ENCODE results near the gene GNLY. TPM values are rescaled to one million over a fixed set of nuclear protein-coding genes. Genes with fewer than 3 reads are reported as not detected.
"Not testable (repeated sequence)": the region's sequence is repeated elsewhere in the genome, so short reads cannot be mapped to it uniquely, and the experiment has no call there.

Gene GNLY
- total RNA-seq, 1 donor from 2014 or later = not detected

DNA sequence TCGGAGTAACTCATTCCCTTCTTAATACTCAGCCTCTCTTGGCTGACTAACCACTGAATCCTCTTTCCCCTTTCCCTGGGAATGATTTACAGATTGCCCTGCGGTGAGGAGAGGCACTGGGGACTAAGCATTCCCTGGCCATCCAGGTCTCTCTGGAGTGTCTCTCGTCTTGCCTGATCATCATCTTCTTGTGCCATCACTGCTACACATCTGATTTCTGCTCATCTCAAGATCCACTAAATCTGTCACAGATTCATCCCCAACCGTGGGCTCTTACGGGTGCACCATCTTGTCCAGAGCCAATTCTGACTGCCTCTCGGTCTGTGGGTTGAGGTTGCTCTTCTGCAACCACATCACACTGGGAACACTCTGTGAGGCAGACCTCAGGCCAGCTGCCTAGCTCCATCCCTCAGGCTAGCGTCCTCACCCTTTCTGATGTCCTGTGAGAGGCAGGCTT lies 38.2 kb upstream of the GNLY start:
- no peaks in the 10 kb centered on the region for H3K4me1 Mint-ChIP-seq (ENCODE audit: low read depth)
- H3K4me3 Mint-ChIP-seq (ENCODE audit: unreplicated experiment) = no peak overlapping the region
- H3K27me3 Mint-ChIP-seq (ENCODE audit: low read depth) = no peaks in the 10 kb centered on the region
- no peak overlapping the region for H3K27ac Mint-ChIP-seq (ENCODE audit: unreplicated experiment)
- DNase-seq (ENCODE audit: low spot score) = no peak
- peaks cover 16% of the 10 kb centered on the region for H3K36me3 Mint-ChIP-seq (ENCODE audit: low read depth)
- TF ChIP-seq, protein P1, sequence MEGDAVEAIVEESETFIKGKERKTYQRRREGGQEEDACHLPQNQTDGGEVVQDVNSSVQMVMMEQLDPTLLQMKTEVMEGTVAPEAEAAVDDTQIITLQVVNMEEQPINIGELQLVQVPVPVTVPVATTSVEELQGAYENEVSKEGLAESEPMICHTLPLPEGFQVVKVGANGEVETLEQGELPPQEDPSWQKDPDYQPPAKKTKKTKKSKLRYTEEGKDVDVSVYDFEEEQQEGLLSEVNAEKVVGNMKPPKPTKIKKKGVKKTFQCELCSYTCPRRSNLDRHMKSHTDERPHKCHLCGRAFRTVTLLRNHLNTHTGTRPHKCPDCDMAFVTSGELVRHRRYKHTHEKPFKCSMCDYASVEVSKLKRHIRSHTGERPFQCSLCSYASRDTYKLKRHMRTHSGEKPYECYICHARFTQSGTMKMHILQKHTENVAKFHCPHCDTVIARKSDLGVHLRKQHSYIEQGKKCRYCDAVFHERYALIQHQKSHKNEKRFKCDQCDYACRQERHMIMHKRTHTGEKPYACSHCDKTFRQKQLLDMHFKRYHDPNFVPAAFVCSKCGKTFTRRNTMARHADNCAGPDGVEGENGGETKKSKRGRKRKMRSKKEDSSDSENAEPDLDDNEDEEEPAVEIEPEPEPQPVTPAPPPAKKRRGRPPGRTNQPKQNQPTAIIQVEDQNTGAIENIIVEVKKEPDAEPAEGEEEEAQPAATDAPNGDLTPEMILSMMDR (IDR thresholded peaks at IDR 0.05) = no peak
- H3K9me3 Mint-ChIP-seq (ENCODE audit: low read depth) = no peaks in the 10 kb centered on the region

DNA sequence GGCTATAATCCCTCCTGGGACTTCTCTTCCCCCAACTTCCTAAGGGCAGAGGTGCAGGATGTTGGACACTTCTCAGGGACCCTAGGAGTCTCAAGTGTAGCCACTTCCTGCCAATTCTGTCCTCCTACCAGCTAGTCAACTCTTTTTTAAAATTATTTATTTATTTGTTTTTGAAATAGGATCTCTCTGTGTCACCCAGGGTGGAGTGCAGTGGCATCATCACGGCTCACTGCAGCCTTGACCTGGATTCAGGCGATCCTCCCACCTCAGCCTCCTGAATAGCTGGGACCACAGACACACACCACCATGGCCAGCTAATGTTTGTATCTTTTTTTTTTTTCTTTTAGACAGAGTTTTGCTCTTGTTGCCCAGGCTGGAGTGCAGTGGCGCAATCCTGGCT lies 37.7 kb upstream of the GNLY start:
- Mint-ChIP-seq H3K27ac (ENCODE audit: unreplicated experiment) (no peak overlapping the region), H3K27me3 (ENCODE audit: low read depth) (no peaks in the 10 kb centered on the region), H3K9me3 (ENCODE audit: low read depth) (no peaks in the 10 kb centered on the region), H3K4me3 (ENCODE audit: unreplicated experiment) (no peak overlapping the region), H3K36me3 (ENCODE audit: low read depth) (peaks cover 16% of the 10 kb centered on the region), H3K4me1 (ENCODE audit: low read depth) (no peaks in the 10 kb centered on the region)
- TF ChIP-seq, protein P1 (IDR thresholded peaks at IDR 0.05) = no peak
- no peak for DNase-seq (ENCODE audit: low spot score)

DNA sequence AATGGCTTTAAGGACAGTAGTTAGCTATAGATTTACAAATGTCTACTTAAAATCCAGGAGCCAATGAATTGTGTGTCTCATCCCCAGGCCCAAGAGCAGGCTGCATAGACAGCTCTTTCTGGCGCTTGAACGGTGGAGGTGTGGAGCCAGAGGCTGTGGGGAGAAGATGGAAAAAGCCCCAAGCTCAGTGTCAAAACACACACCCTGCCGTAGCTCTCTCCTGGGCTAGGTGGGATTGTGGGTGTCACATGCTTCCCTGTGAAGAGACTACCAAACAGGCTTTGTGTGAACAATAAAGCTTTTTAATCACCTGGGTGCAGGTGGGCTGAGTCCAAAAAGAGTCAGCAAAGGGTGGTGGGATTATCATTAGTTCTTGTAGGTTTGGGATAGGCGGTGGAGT lies 36.8 kb upstream of the GNLY start:
- H3K9me3 Mint-ChIP-seq (ENCODE audit: low read depth); H3K4me1 Mint-ChIP-seq (ENCODE audit: low read depth); DNase-seq (ENCODE audit: low spot score); H3K27me3 Mint-ChIP-seq (ENCODE audit: low read depth); H3K4me3 Mint-ChIP-seq (ENCODE audit: unreplicated experiment); H3K27ac Mint-ChIP-seq (ENCODE audit: unreplicated experiment): not testable (repeated sequence)
- H3K36me3 Mint-ChIP-seq (ENCODE audit: low read depth) = peaks cover 13% of the 10 kb centered on the region

DNA sequence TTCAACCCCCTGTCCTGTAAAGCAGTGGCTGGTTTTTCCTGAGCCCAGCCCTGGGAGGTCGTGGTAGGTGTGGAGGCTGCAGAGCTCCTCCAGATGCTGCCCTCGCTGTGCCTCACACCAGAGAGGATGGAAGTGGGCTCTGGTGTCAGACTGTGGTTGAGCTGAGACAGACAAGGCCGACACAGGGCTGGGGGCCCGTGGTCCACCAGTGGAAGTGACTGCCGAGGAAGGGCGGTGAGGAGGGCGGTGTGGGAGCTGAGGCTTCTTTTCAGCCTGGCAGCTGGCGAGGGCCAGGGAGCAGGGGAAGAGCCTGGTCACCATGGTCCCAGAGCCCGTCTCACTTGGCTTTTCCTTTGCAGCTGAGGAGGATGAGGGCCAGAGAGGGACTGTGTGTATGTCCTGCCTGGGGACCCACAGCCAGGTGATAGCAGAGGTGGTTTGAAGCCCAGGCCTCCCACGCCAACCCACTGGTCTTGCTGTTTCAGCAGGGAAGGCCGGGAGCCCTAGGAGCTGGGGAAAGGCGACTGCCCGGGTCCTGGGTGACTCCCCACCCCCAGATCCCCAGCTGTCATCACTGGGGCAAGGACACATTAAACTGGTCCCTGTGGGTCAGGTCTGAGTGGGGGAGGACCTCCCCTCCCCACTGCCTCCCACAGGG lies 34.7 kb upstream of the GNLY start:
- peaks cover 5% of the 10 kb centered on the region for H3K36me3 Mint-ChIP-seq (ENCODE audit: low read depth)
- no peaks in the 10 kb centered on the region for H3K27me3 Mint-ChIP-seq (ENCODE audit: low read depth)
- DNase-seq (ENCODE audit: low spot score) = no peak
- peaks cover 8% of the 10 kb centered on the region for H3K4me1 Mint-ChIP-seq (ENCODE audit: low read depth)
- H3K9me3 Mint-ChIP-seq (ENCODE audit: low read depth) = no peaks in the 10 kb centered on the region
- H3K4me3 Mint-ChIP-seq (ENCODE audit: unreplicated experiment) = no peak overlapping the region
- TF ChIP-seq, protein P1 (IDR thresholded peaks at IDR 0.05) = no peak
- H3K27ac Mint-ChIP-seq (ENCODE audit: unreplicated experiment) = no peak overlapping the region

DNA sequence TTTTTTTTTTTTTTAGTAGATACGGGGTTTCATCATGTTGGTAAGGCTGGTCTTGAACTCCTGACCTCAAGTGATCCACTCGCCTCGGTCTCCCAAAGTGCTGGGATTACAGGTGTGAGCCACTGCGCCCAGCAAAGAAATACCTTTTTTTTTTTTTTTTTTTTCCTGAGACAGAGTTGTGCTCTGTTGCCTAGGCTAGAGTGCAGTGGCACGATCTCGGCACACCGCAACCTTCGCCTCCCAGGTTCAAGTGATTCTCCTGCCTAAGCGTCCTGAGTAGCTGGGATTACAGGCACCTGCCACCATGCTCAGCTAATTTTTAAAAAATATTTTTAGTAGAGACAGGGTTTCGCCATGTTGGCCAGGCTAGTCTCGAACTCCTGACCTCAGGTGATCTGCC lies 33.9 kb upstream of the GNLY start:
- H3K27me3 Mint-ChIP-seq (ENCODE audit: low read depth); H3K27ac Mint-ChIP-seq (ENCODE audit: unreplicated experiment); H3K4me1 Mint-ChIP-seq (ENCODE audit: low read depth); H3K4me3 Mint-ChIP-seq (ENCODE audit: unreplicated experiment); H3K9me3 Mint-ChIP-seq (ENCODE audit: low read depth); H3K36me3 Mint-ChIP-seq (ENCODE audit: low read depth); DNase-seq (ENCODE audit: low spot score): not testable (repeated sequence)

DNA sequence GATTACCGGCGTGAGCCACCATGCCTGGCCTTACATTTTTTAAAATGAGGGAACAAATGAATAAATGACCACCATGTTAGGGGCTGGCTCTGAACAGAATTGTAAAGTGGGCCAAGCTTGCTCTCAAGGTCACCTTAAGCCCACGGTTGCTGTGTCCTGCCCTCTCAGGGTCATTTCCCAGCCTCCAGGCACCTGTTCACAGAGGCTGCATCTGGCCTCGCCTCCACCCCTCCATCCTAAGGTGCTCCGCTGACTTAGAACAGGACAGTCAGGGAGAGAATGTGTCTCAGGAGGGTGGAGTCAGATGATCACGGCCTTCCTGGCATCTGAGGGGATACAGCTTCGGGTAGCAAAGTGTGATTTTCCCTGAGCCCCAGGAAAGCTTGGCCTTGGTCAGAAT lies 33.4 kb upstream of the GNLY start:
- Mint-ChIP-seq H3K4me3 (ENCODE audit: unreplicated experiment) (no peak overlapping the region), H3K27ac (ENCODE audit: unreplicated experiment) (no peak overlapping the region), H3K4me1 (ENCODE audit: low read depth) (peaks cover 8% of the 10 kb centered on the region), H3K9me3 (ENCODE audit: low read depth) (no peaks in the 10 kb centered on the region), H3K27me3 (ENCODE audit: low read depth) (no peaks in the 10 kb centered on the region), H3K36me3 (ENCODE audit: low read depth) (peaks cover 5% of the 10 kb centered on the region)
- DNase-seq (ENCODE audit: low spot score) = no peak
- TF ChIP-seq, protein P1 (IDR thresholded peaks at IDR 0.05) = no peak

Data from chondrocyte (in vitro differentiated cells).